Muscle of arm (tissue), 14 donors: ENCODE data around the gene PANK1. TPM values are rescaled to one million over a fixed set of nuclear protein-coding genes. Genes with fewer than 3 reads are reported as not detected.

Experiments
- DNase-seq: peaks from one replicate; pipeline ENCODE4 v3.0.0-alpha.2; 2013
- long read RNA-seq, 11 donors: transcript quantifications; one replicate each; lab custom pipeline, GENCODE V29; 2026
- polyA plus RNA-seq, 12 donors: library from polyadenylated mRNA; unstranded; fragments of 120-200 nt; gene quantifications; one replicate each; pipeline ENCODE4 v1.2.1, GENCODE V29; 2013; ENCODE audit not compliant: insufficient read length in 12 of 12

PANK1 gene
- 10 to 100 TPM in 11 of 12 donors, not detected in 1; 11.7 to 18.6 (median 16.2) TPM for polyA plus RNA-seq
- long read RNA-seq, donor 1, full-length matches to known transcripts, result 2 of 2 reads
- long read RNA-seq, donor 1, partial matches to known transcripts, result 0 of 2 reads
- long read RNA-seq, donor 1, other reads (novel, unspliced or antisense), result 0 of 2 reads
- long read RNA-seq, donor 2, full-length matches to known transcripts, result 2 of 8 reads
- long read RNA-seq, donor 2, partial matches to known transcripts, result 6 of 8 reads
- long read RNA-seq, donor 2, other reads (novel, unspliced or antisense), result 0 of 8 reads
- long read RNA-seq, donor 3, full-length matches to known transcripts, result 2 of 2 reads
- long read RNA-seq, donor 3, partial matches to known transcripts, result 0 of 2 reads
- long read RNA-seq, donor 3, other reads (novel, unspliced or antisense), result 0 of 2 reads
- long read RNA-seq, donor 4, full-length matches to known transcripts, result 1 of 1 reads
- long read RNA-seq, donor 4, partial matches to known transcripts, result 0 of 1 reads
- long read RNA-seq, donor 4, other reads (novel, unspliced or antisense), result 0 of 1 reads
- long read RNA-seq, donor 5, result 0 reads
- long read RNA-seq, donor 6, full-length matches to known transcripts, result 2 of 2 reads
- long read RNA-seq, donor 6, partial matches to known transcripts, result 0 of 2 reads
- long read RNA-seq, donor 6, other reads (novel, unspliced or antisense), result 0 of 2 reads
- long read RNA-seq, donor 7, full-length matches to known transcripts, result 2 of 2 reads
- long read RNA-seq, donor 7, partial matches to known transcripts, result 0 of 2 reads
- long read RNA-seq, donor 7, other reads (novel, unspliced or antisense), result 0 of 2 reads
- long read RNA-seq, donor 8, full-length matches to known transcripts, result 4 of 4 reads
- long read RNA-seq, donor 8, partial matches to known transcripts, result 0 of 4 reads
- long read RNA-seq, donor 8, other reads (novel, unspliced or antisense), result 0 of 4 reads
- long read RNA-seq, donor 9, full-length matches to known transcripts, result 3 of 3 reads
- long read RNA-seq, donor 9, partial matches to known transcripts, result 0 of 3 reads
- long read RNA-seq, donor 9, other reads (novel, unspliced or antisense), result 0 of 3 reads
- long read RNA-seq, donor 10, full-length matches to known transcripts, result 5 of 5 reads
- long read RNA-seq, donor 10, partial matches to known transcripts, result 0 of 5 reads
- long read RNA-seq, donor 10, other reads (novel, unspliced or antisense), result 0 of 5 reads
- long read RNA-seq, donor 11, full-length matches to known transcripts, result 3 of 3 reads
- long read RNA-seq, donor 11, partial matches to known transcripts, result 0 of 3 reads
- long read RNA-seq, donor 11, other reads (novel, unspliced or antisense), result 0 of 3 reads

GRCh38 chr10:89644967-89645741 is at the start of gene PANK1:
Gene PANK1 (minus strand): TSS chr10:89645242. CDS start chr10:89644891, 351 bp downstream.
- DNase-seq, result peak; percentile 68

GRCh38 chr10:89693176-89693575 is 48.1 kb upstream of the PANK1 start:
- DNase-seq, result no peak

GRCh38 chr10:89692416-89692815 is 47.4 kb upstream of the PANK1 start:
- DNase-seq, result no peak

GRCh38 chr10:89690027-89690426 is 45.0 kb upstream of the PANK1 start:
- DNase-seq, result no peak

GRCh38 chr10:89685936-89686335 is 40.9 kb upstream of the PANK1 start:
- DNase-seq, result no peak

- DNase-seq, result no peak
Observed at GRCh38 chr10:89684604-89685003, 39.6 kb upstream of the PANK1 start.

- no peak for DNase-seq
Observed at GRCh38 chr10:89683883-89684282, 38.8 kb upstream of the PANK1 start.

GRCh38 chr10:89679986-89680385 is 34.9 kb upstream of the PANK1 start:
- no peak for DNase-seq

GRCh38 chr10:89677341-89677740 is 32.3 kb upstream of the PANK1 start:
- no peak for DNase-seq

GRCh38 chr10:89670926-89671325 is 25.9 kb upstream of the PANK1 start:
- no peak for DNase-seq

GRCh38 chr10:89669985-89670384 is 24.9 kb upstream of the PANK1 start:
- no peak for DNase-seq

- DNase-seq, result no peak
Observed at GRCh38 chr10:89668386-89669071, 23.5 kb upstream of the PANK1 start.

GRCh38 chr10:89666138-89666537 is 21.1 kb upstream of the PANK1 start:
- DNase-seq, result no peak

GRCh38 chr10:89665302-89665701 is 20.3 kb upstream of the PANK1 start:
- DNase-seq, result no peak

GRCh38 chr10:89664203-89664602 is 19.2 kb upstream of the PANK1 start:
- no peak for DNase-seq

- no peak for DNase-seq
Observed at GRCh38 chr10:89663144-89663543, 18.1 kb upstream of the PANK1 start.

- DNase-seq, result no peak
Observed at GRCh38 chr10:89662596-89662995, 17.6 kb upstream of the PANK1 start.

- DNase-seq, result peak; percentile 57
Observed at GRCh38 chr10:89659143-89660131, 14.4 kb upstream of the PANK1 start.

- DNase-seq, result no peak
Observed at GRCh38 chr10:89657302-89657701, 12.3 kb upstream of the PANK1 start.
